Measurements from ENCODE around the gene ANXA6. TPM values are rescaled to one million over a fixed set of nuclear protein-coding genes. Genes with fewer than 3 reads are reported as not detected.

The ANXA6 gene
- total RNA-seq, 1 experiment from 2014 or later, result 98.7 TPM

DNA sequence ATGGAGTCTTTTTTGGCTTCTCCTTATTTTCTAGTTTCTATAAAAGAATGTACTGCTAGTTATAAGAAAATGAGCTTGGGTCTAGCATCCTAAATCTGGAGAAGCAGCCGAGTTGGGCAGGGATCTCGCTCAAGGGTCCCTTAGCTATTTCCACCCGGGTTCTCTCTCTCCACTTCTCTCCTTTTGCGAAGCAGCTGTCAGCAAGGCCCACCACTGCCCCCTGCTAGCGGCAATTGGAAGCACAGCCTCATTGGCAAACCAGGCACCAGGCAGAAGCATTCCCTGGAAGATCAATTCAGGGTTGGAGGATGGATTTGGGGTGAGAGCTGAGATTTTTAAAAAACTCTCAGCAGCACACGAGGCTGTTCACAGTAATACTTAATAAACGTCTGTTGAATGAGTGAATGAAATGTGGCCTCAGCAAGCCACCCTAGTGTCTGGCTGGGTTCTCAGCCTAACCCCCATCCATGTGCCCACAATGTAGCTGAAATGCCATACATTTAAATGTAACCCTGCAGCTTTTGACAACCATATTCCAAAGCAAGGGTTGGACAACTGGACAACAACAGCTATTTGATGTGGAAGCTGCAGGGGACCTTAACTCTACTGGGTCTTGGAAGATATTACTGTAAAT lies 42.2 kb downstream of the ANXA6 start:
- no peak overlapping the region for H4K5ac ChIP-seq (ENCODE audit: insufficient read length, low read depth, low read length)
- no peak overlapping the region for H3K14ac ChIP-seq (ENCODE audit: insufficient read depth, low read length)
- H3K79me2 ChIP-seq (ENCODE audit: insufficient read depth, low read length), result no peaks in the 10 kb centered on the region
- H4K8ac ChIP-seq (replicated peaks; ENCODE audit: insufficient read length, low read depth, low read length), result no peak overlapping the region
- H4K91ac ChIP-seq (ENCODE audit: insufficient read length, low read depth, low read length), result no peak overlapping the region
- H2BK15ac ChIP-seq (ENCODE audit: low read depth, low read length), result no peak overlapping the region
- H2BK12ac ChIP-seq (ENCODE audit: insufficient read length, low read depth, low read length), result no peak overlapping the region
- H3K4me1 ChIP-seq (ENCODE audit: insufficient read depth, low read length), result no peaks in the 10 kb centered on the region
- no peak overlapping the region for H3K27ac ChIP-seq (ENCODE audit: insufficient read length, low read depth, low read length)
- Mint-ChIP-seq H3K27me3 (ENCODE audit: low read depth) (no peaks in the 10 kb centered on the region), H3K4me3 (no peak overlapping the region), H3K4me1 (peaks cover 2 to 3% of the 10 kb centered on the region in 2 experiments; a peak in 1 of 4 replicates), H3K27ac (no peak overlapping the region), H3K36me3 (ENCODE audit: insufficient read depth in 1 of 3, low read depth in 3 of 3) (peaks cover 2 to 32% (median 29%) of the 10 kb centered on the region in 3 experiments; a peak in 5 of 7 replicates), H3K9me3 (no peaks in the 10 kb centered on the region; a peak in 1 of 5 replicates)
- H3K56ac ChIP-seq (ENCODE audit: insufficient read length, low read depth, low read length), result no peak overlapping the region
- H2BK120ac ChIP-seq (ENCODE audit: low read depth, low read length, poor library complexity, severe bottlenecking), result no peak overlapping the region
- H3T11ph ChIP-seq (ENCODE audit: low read length), result no peak overlapping the region
- no peak overlapping the region for H2AFZ ChIP-seq (ENCODE audit: low read length)
- WGBS (ENCODE audit: extremely low coverage, insufficient read length, low lambda C conversion rate), result no CpG with 5 or more reads among the region's 7 CpGs
- H2BK5ac ChIP-seq (ENCODE audit: insufficient read length, low read length), result no peak overlapping the region
- no peaks in the 10 kb centered on the region for H3K23me2 ChIP-seq (ENCODE audit: insufficient read length, low read depth, low read length, poor library complexity, severe bottlenecking)
- H3K18ac ChIP-seq (ENCODE audit: insufficient read length, low read depth, low read length), result no peak overlapping the region
- no peaks in the 10 kb centered on the region for H3K9me3 ChIP-seq (ENCODE audit: control insufficient read depth, low read depth, low read length)
- peak; percentile 79 for DNase-seq
- H2AK5ac ChIP-seq (ENCODE audit: insufficient read length, low read length), result no peak overlapping the region
- no peak overlapping the region for H3K4ac ChIP-seq (ENCODE audit: low read depth, low read length)
- no peak overlapping the region for H3K23ac ChIP-seq (ENCODE audit: insufficient read length, low read depth, low read length)
- H3K79me1 ChIP-seq (ENCODE audit: insufficient read depth, low read depth, low read length, poor library complexity, severe bottlenecking), result no peaks in the 10 kb centered on the region
- H3K9ac ChIP-seq (ENCODE audit: extremely low read depth, insufficient read length, low read length), result no peak overlapping the region
- H4K20me1 ChIP-seq (ENCODE audit: control insufficient read depth, insufficient read depth, insufficient read length), result no peaks in the 10 kb centered on the region
- TF ChIP-seq, protein P1, sequence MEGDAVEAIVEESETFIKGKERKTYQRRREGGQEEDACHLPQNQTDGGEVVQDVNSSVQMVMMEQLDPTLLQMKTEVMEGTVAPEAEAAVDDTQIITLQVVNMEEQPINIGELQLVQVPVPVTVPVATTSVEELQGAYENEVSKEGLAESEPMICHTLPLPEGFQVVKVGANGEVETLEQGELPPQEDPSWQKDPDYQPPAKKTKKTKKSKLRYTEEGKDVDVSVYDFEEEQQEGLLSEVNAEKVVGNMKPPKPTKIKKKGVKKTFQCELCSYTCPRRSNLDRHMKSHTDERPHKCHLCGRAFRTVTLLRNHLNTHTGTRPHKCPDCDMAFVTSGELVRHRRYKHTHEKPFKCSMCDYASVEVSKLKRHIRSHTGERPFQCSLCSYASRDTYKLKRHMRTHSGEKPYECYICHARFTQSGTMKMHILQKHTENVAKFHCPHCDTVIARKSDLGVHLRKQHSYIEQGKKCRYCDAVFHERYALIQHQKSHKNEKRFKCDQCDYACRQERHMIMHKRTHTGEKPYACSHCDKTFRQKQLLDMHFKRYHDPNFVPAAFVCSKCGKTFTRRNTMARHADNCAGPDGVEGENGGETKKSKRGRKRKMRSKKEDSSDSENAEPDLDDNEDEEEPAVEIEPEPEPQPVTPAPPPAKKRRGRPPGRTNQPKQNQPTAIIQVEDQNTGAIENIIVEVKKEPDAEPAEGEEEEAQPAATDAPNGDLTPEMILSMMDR (conservative IDR thresholded peaks at IDR 0.05), result peak; percentile 90
- no peak overlapping the region for H2BK20ac ChIP-seq (ENCODE audit: low read depth, low read length, poor library complexity, severe bottlenecking)
- H3K27me3 ChIP-seq (ENCODE audit: insufficient read depth, low read length), result no peaks in the 10 kb centered on the region
- H3K4me2 ChIP-seq (ENCODE audit: insufficient read depth, insufficient read length, low read length), result no peak overlapping the region
